IPS-18a (cell line): ENCODE results near the gene RPL29.

Source experiments
- H3K27ac ChIP-seq: one replicate; pipeline ENCODE4 v1.5.1; 2013; ENCODE audit warnings: low read length
- H3K27me3 ChIP-seq: one replicate; pipeline ENCODE4 v1.6.1; 2013; ENCODE audit warnings: mild to moderate bottlenecking, low read length; ENCODE audit not compliant: control insufficient read depth, insufficient read depth
- H3K36me3 ChIP-seq: one replicate; pipeline ENCODE4 v1.6.1; 2013; ENCODE audit warnings: low read depth, low read length; ENCODE audit not compliant: control insufficient read depth
- H3K4me1 ChIP-seq: one replicate; pipeline ENCODE4 v1.6.1; 2013; ENCODE audit warnings: low read depth, low read length; ENCODE audit not compliant: control insufficient read depth
- H3K4me3 ChIP-seq: one replicate; pipeline ENCODE4 v1.5.1; 2013; ENCODE audit warnings: low read length
- H3K9ac ChIP-seq: one replicate; pipeline ENCODE4 v1.6.1; 2013; ENCODE audit warnings: mild to moderate bottlenecking, low read length, moderate library complexity
- H3K9me3 ChIP-seq: one replicate; pipeline ENCODE4 v1.6.1; 2013; ENCODE audit warnings: low read depth, low read length; ENCODE audit not compliant: control insufficient read depth

RPL29 gene

DNA sequence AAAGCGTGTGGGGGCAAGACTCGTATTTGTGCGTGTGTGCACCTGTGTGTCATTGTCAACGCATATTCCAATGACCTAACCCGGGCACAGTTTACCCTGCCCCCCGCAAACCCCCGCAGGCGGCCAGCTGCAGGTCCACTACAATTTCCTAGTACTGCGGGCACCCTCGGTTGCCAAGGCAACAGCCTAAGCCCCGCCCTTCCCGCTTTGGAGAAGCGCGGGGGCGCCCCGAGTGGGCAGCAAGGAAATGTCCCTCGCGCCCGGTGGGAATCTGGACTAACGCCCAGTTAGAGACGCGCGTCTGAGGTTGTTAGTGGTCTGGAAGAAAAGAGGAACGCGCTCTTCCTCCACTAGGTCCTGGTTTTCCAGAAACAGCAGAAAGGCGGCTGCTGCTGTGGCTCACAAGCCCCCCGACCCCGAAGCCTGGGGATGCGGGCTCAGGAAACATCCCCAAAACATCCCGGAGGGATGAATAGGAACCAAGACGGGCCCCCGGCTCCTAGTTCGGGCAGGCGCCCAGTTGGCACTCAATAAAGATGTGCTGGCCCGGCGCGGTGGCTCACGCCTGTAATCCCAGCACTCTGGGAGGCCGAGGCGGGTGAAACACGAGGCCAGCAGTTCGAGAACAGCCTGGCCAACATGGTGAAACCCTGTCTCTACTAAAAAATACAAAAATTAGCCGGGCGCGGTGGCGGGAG lies 19.7 kb downstream of the RPL29 start:
- no peak overlapping the region for H3K27ac ChIP-seq
- H3K9ac ChIP-seq = no peak overlapping the region
- peaks cover 40% of the 10 kb centered on the region for H3K27me3 ChIP-seq
- H3K9me3 ChIP-seq = no peaks in the 10 kb centered on the region
- H3K4me1 ChIP-seq = peaks cover 13% of the 10 kb centered on the region
- peak overlapping the region; percentile 52 for H3K4me3 ChIP-seq
- no peaks in the 10 kb centered on the region for H3K36me3 ChIP-seq

DNA sequence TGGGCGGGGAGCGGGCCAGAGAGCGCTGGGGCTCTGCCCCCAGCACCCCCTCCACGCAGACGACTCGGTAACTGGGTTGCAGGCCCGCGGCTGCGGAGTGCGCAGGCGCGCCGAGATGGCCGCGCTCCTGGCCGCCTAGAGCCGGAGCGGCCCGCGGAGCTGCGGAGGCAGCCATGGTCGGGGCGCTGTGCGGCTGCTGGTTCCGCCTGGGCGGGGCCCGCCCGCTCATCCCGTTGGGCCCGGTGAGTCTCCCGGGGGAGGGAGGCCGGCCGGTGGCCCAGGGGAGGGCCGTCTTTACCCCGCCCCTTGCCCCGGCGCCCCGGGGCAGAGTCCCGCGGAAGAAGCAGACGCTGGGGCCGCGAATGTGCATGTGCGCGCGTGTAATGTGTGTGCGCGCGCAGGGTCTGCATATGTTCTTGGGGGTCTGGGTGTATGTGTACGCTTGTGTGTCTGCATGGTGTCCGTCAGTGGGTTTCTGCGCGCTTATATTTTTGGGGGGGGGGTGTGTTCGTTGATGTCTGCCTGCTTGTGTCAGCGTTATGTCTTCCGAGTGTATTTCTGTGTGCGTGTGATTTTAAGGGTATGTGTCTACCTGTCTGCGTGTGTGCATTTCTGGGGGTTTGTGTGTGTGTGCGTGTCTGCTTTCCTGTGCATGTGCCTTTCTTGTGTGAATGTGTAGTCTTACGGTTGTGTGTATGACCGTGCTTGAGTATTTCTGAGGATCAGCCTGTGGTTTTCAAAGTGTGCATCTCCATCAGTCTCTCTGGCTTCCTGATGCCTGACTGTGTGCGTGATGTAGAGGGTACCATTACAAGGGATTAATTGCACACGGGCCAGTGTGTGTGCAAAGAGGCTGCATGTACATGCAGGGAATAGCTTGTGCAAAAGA lies 20.5 kb downstream of the RPL29 start, which contains the start of gene ABHD14A:
Gene ABHD14A, plus strand, starts transcription at position 102 of the 889 bp plus-strand sequence. Its CDS starts 72 bp downstream, at position 174.
- Histone ChIP-seq H3K27ac (no peak within 1 kb of the TSS), H3K9me3 (no peaks in the 10 kb centered on the region), H3K27me3 (peaks cover 40% of the 10 kb centered on the region), H3K4me3 (peak within 1 kb of the TSS; percentile 67), H3K4me1 (peaks cover 13% of the 10 kb centered on the region), H3K9ac (peak within 1 kb of the TSS; percentile 6), H3K36me3 (no peaks in the 10 kb centered on the region)

DNA sequence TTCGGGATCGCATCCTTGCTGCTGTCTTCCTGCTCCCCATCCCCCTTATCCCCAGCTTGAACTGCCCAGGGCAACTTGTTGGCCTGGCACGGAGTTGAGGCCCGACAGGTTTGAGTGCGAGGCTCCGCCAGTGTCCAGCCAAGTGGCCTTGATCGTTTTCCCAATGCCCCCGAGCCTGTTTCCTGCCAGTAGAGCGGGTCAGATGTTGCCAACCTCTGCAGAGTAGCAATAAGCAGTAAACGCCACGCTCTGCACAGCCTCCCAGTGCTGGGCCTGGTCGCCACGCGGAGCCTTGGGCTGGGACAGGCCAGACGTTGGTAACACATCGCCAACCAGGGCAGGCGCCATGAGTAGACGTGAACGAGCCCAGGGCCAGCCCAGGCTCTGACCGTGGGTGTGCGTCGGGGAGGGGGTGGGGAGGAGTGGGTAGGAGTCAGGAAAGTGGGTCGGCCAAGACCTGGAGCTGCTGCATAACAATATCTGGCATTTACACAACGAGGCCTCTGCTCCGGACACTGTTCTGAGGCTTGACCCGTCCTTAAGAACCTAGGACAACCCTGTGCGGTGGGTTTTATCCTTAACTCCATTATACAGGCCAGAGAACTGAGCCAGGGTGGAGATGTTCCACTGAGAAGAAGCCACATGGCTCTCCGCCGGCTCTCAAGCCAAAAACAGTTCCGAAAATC lies 21.3 kb downstream of the RPL29 start:
- Histone ChIP-seq H3K4me1 (peaks cover 17% of the 10 kb centered on the region), H3K4me3 (peak overlapping the region; percentile 52), H3K27me3 (peaks cover 40% of the 10 kb centered on the region), H3K9ac (peak overlapping the region; percentile 6), H3K27ac (no peak overlapping the region), H3K9me3 (no peaks in the 10 kb centered on the region), H3K36me3 (no peaks in the 10 kb centered on the region)

DNA sequence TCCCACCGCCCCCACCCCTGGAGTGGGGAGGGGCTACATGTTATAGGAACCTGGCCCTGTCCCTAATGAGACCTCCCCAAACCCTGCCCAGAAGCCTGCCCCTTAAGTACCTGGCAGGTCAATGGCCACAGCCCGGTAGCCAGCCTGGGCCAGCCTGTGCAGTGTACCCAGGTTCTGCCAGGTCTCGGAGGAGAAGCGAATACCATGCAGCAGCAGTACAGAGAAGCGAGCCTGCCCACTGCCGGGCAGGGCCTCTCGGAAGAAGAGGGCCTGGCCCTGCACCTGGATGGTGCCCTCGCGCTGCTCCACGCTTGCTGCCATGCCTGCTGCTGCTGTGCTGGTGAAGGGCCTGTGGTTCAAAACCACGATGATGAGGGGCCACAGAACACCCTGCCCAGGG lies 24.3 kb downstream of the RPL29 start:
- Histone ChIP-seq H3K4me3 (no peak overlapping the region), H3K9me3 (no peaks in the 10 kb centered on the region), H3K36me3 (no peaks in the 10 kb centered on the region), H3K27ac (no peak overlapping the region), H3K27me3 (peaks cover 29% of the 10 kb centered on the region), H3K9ac (no peak overlapping the region), H3K4me1 (peaks cover 29% of the 10 kb centered on the region)

DNA sequence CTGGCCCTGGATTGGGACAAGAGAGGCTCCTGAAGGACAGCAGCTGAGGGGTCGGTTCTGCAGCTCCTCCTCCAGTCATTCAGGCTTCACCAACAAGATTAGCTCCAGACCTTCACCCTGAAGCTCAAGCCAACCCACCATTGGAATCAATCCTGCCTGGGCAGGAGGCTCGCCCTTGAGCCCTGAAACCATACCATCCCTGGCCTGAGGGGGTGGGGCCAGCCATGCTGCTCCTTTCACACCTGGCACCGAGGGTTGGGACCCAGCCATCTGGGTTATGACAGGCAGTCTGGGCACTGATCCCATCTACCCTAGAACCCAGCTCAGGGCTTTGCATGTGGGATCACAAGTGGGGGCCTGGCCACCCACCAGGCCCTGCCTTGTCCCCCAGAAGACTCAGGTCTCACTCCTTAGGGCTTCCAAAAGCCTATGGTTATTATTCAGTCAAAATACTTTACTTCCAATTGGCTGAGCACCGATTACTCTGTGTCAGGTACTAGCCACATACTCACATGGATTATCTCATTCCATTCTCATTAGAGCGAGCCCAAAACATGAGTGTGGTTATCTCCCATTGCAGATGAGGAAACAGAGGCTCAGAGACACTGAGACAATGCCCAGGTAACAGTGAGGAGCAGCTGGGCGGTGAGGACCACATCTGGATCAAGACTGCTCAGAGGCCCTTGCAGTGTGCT lies 24.9 kb downstream of the RPL29 start:
- Histone ChIP-seq H3K27me3 (peaks cover 29% of the 10 kb centered on the region), H3K27ac (no peak overlapping the region), H3K36me3 (no peaks in the 10 kb centered on the region), H3K4me1 (peaks cover 35% of the 10 kb centered on the region), H3K9ac (no peak overlapping the region), H3K4me3 (no peak overlapping the region), H3K9me3 (no peaks in the 10 kb centered on the region)

DNA sequence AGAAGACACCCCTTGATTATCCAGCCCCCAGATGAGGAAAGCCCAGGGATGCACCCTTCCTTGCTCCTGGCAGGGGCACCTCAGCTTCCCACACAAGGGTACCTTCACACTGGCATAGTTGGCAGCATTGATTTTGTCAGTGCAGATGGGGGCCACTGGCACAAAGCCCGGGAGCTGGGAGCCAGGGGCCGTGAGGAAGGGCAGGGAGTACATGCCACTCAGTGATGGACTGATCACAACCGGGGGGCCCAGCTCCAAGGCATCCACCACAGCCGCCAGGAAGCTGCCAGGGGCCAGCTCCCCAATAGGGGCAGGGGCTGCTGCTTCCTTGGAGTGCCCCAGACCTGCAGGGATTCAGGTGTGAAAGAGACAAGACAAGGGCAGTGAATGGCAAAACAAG lies 25.9 kb downstream of the RPL29 start:
- no peak overlapping the region for H3K9ac ChIP-seq
- H3K27me3 ChIP-seq = peaks cover 28% of the 10 kb centered on the region
- H3K36me3 ChIP-seq = no peaks in the 10 kb centered on the region
- no peak overlapping the region for H3K4me3 ChIP-seq
- peaks cover 36% of the 10 kb centered on the region for H3K4me1 ChIP-seq
- H3K9me3 ChIP-seq = no peaks in the 10 kb centered on the region
- H3K27ac ChIP-seq = no peak overlapping the region

DNA sequence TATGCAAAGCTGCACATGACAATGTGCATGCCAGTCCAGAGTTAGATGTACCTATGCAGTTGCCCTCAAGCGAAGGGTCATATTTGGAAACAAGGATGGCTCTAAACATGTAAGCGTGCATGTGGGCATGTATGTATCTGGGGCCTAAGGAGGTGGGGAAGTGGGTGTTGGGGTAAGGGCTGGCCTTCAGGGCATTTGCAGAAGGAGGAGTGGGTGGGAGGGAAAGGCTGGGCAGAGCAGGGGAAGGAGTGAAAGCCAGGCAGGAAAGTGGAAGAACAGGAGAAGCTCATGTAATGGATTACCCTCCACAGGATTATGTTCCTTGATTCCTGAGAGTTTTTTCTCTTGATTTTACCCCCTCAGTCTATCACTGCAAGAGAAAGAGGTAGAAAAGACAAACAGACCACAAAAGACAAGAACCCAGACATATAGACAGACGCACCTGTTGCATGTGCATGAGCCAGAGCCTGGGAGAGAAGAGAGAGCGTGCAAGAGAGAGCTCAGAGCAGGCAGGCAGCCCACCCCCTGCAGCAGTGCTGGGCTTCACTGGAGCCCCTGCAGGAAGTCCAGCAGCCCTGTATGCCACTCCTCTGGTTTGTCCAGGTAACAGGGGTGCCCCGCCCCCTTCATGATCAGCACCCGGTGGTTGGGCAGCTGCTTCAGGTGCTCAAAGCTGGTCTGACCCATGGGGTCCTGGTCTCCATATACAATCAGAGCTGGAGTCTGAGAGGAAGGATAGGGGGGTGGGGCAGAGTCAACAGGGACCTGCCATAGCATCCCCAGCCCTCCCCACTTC lies 26.6 kb downstream of the RPL29 start:
- Histone ChIP-seq H3K4me3 (peak overlapping the region; percentile 83), H3K36me3 (no peaks in the 10 kb centered on the region), H3K9ac (peak overlapping the region; percentile 95), H3K9me3 (no peaks in the 10 kb centered on the region), H3K27ac (peak overlapping the region; percentile 58), H3K27me3 (peaks cover 21% of the 10 kb centered on the region), H3K4me1 (peaks cover 36% of the 10 kb centered on the region)

DNA sequence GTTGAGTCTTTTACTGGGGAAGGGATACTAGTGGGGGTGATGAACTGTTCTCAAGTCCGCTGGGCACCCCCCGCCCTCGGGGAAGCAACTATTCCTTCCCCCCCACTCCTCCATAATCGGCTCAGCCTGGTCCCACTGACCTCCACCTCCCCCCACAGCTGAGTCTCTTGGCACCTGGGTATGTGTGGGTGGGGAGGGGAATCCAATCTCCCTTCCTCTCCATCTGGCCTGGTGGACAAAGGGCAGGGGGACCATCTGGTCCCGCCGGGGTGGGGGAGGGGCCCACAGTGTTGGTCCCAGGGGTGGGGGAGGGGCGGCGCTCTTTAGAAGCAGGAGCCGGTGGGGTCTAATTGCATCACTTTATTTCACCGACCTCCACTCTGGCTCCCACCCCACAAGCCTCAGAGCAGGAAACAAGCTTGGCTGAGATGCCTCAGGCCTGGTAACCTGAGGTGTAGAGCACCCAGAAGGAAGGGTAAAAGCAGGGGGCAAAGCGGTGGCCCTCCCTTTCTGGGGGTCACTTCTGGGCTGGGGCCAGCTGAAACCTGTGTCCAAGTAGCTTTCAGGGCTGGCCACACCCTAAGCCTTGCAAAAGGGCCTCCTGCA lies 27.4 kb downstream of the RPL29 start:
- Histone ChIP-seq H3K27me3 (peaks cover 19% of the 10 kb centered on the region), H3K4me1 (peaks cover 40% of the 10 kb centered on the region), H3K9me3 (no peaks in the 10 kb centered on the region), H3K9ac (peak overlapping the region; percentile 95), H3K36me3 (no peaks in the 10 kb centered on the region), H3K27ac (peak overlapping the region; percentile 92), H3K4me3 (peak overlapping the region; percentile 83)

DNA sequence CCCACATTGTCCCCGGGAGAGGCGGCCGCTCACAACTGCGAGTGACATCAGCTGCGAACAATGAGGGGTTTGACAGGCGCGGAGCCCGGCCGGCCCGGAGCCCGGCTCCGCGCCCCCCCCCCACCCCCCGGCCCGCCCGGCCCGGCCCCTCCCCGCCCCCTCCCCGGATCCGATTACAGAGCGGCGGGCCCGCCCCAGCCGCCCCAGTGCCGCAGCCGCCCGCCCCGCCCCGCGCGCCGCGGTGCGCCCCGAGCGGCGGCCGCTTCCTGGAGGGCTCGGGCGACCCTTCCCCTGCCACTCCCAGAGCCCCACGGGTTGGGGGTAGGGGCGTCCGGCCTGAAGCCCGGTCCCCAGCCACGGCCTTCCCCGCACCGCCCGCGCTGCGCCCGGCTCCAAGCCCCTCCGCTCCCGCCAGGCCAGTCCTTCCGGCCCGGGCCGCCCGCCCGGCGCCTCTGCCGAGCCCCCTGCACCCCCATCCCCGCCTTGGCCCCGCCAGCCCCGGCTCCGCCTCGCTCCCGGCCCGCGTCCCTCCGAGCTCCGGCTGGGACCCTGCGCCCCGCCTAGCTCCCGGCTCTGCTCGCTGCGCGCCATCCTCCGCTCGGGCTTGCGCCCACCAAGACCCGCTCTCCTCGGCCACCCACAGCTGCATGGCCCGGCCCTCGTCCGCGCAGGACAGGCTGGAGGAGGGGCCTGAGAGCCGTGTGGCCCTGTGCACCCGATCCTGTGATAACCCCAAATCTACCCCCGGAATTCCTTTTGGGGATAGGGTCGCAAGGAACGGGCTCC lies 28.1 kb downstream of the RPL29 start, which contains the start of gene PCBP4:
Gene PCBP4, minus strand, starts transcription at position 71 of the 786 bp plus-strand sequence. CDS start 6,214 bp downstream, outside the sequence.
- peak within 1 kb of the TSS; percentile 95 for H3K9ac ChIP-seq
- no peaks in the 10 kb centered on the region for H3K9me3 ChIP-seq
- peaks cover 19% of the 10 kb centered on the region for H3K27me3 ChIP-seq
- H3K4me3 ChIP-seq = peak within 1 kb of the TSS; percentile 83
- peak within 1 kb of the TSS; percentile 92 for H3K27ac ChIP-seq
- no peaks in the 10 kb centered on the region for H3K36me3 ChIP-seq
- H3K4me1 ChIP-seq = peaks cover 40% of the 10 kb centered on the region
